IgD-negative memory B cell (primary cell): ENCODE results near the gene DNAH9. TPM values are rescaled to one million over a fixed set of nuclear protein-coding genes. Genes with fewer than 3 reads are reported as not detected.

Source experiments
- H3K27ac Mint-ChIP-seq, 3 donors: one replicate each; pipeline ENCODE4 v1.8.0; 2020 to 2022; ENCODE audit warnings: mild to moderate bottlenecking in 3 of 3, mixed read lengths in 3 of 3, moderate library complexity in 1 of 3
- H3K27me3 Mint-ChIP-seq: one replicate; pipeline ENCODE4 v1.8.0; 2021; ENCODE audit warnings: mixed read lengths
- H3K36me3 Mint-ChIP-seq: one replicate; pipeline ENCODE4 v1.8.0; 2020; ENCODE audit warnings: mild to moderate bottlenecking, mixed read lengths
- H3K4me1 Mint-ChIP-seq, 3 donors: one replicate each; pipeline ENCODE4 v1.8.0; 2020 to 2022; ENCODE audit warnings: mixed read lengths in 3 of 3, mild to moderate bottlenecking in 1 of 3
- H3K4me3 Mint-ChIP-seq, 4 donors: one replicate each; pipeline ENCODE4 v1.8.0; 2020 to 2022; ENCODE audit warnings: mild to moderate bottlenecking in 4 of 4, mixed read lengths in 4 of 4, moderate library complexity in 3 of 4
- H3K9me3 Mint-ChIP-seq, 3 donors: one replicate each; pipeline ENCODE4 v1.8.0; 2020 to 2021; ENCODE audit warnings: mixed read lengths in 3 of 3, mild to moderate bottlenecking in 1 of 3
- polyA plus RNA-seq: library from polyadenylated mRNA; unstranded; fragments of 300-500 nt; fragmentation: Illumina TruSeq; gene quantifications from one replicate; pipeline ENCODE4 v1.2.3, GENCODE V29; 2021

DNAH9 gene
- polyA plus RNA-seq, 1 donor from 2014 or later, result not detected

- Mint-ChIP-seq H3K4me3 (no peak overlapping the region), H3K27ac (no peak overlapping the region), H3K4me1 (no peaks in the 10 kb centered on the region)
Observed at GRCh38 chr17:11896199-11896598, 297.9 kb downstream of the DNAH9 start.

GRCh38 chr17:11898526-11899235 is 300.4 kb downstream of the DNAH9 start:
- no peak overlapping the region for H3K4me3 Mint-ChIP-seq
- no peaks in the 10 kb centered on the region for H3K9me3 Mint-ChIP-seq
- H3K27me3 Mint-ChIP-seq, result peaks cover 3% of the 10 kb centered on the region
- no peak overlapping the region for H3K27ac Mint-ChIP-seq
- no peaks in the 10 kb centered on the region for H3K36me3 Mint-ChIP-seq
- no peaks in the 10 kb centered on the region for H3K4me1 Mint-ChIP-seq

More at GRCh38 chr17:11896199-11896598, 297.9 kb downstream of the DNAH9 start:
- peaks cover 0 to 4% (median 2%) of the 10 kb centered on the region in 3 donors for H3K9me3 Mint-ChIP-seq
- peaks cover 3% of the 10 kb centered on the region for H3K27me3 Mint-ChIP-seq
- peaks cover 2% of the 10 kb centered on the region for H3K36me3 Mint-ChIP-seq

- H3K27ac Mint-ChIP-seq, result no peak overlapping the region
- H3K9me3 Mint-ChIP-seq, result no peaks in the 10 kb centered on the region
- H3K4me1 Mint-ChIP-seq, result no peaks in the 10 kb centered on the region
- H3K36me3 Mint-ChIP-seq, result no peaks in the 10 kb centered on the region
- H3K4me3 Mint-ChIP-seq, result no peak overlapping the region
- H3K27me3 Mint-ChIP-seq, result peaks cover 3% of the 10 kb centered on the region
Observed at GRCh38 chr17:11899537-11899942, 301.3 kb downstream of the DNAH9 start.

- Mint-ChIP-seq H3K36me3 (no peaks in the 10 kb centered on the region), H3K27me3 (peaks cover 3% of the 10 kb centered on the region), H3K4me1 (no peaks in the 10 kb centered on the region), H3K4me3 (no peak overlapping the region), H3K27ac (no peak overlapping the region), H3K9me3 (no peaks in the 10 kb centered on the region)
Observed at GRCh38 chr17:11900041-11900476, 301.8 kb downstream of the DNAH9 start.

GRCh38 chr17:11900655-11901054 is 302.4 kb downstream of the DNAH9 start:
- H3K9me3 Mint-ChIP-seq, result no peaks in the 10 kb centered on the region
- H3K4me3 Mint-ChIP-seq, result no peak overlapping the region
- H3K36me3 Mint-ChIP-seq, result no peaks in the 10 kb centered on the region
- H3K27ac Mint-ChIP-seq, result no peak overlapping the region
- H3K4me1 Mint-ChIP-seq, result no peaks in the 10 kb centered on the region
- H3K27me3 Mint-ChIP-seq, result peaks cover 3% of the 10 kb centered on the region

- H3K4me3 Mint-ChIP-seq, result no peak overlapping the region
- peaks cover 3% of the 10 kb centered on the region for H3K27me3 Mint-ChIP-seq
- no peaks in the 10 kb centered on the region for H3K4me1 Mint-ChIP-seq
- H3K36me3 Mint-ChIP-seq, result no peaks in the 10 kb centered on the region
- H3K9me3 Mint-ChIP-seq, result peaks cover 0 to 2% (median 0%) of the 10 kb centered on the region in 3 donors
- no peak overlapping the region for H3K27ac Mint-ChIP-seq
Observed at GRCh38 chr17:11901931-11902330, 303.7 kb downstream of the DNAH9 start.

- peaks cover 2% of the 10 kb centered on the region for H3K27me3 Mint-ChIP-seq
- H3K27ac Mint-ChIP-seq, result no peak overlapping the region
Observed at GRCh38 chr17:11908711-11909146, 310.5 kb downstream of the DNAH9 start.

GRCh38 chr17:11909348-11909747 is 311.1 kb downstream of the DNAH9 start:
- Mint-ChIP-seq H3K36me3 (no peaks in the 10 kb centered on the region), H3K27me3 (peaks cover 2% of the 10 kb centered on the region), H3K4me1 (no peaks in the 10 kb centered on the region), H3K27ac (no peak overlapping the region), H3K4me3 (no peak overlapping the region), H3K9me3 (peaks cover 6 to 17% (median 8%) of the 10 kb centered on the region in 3 donors)

More at GRCh38 chr17:11908711-11909146, 310.5 kb downstream of the DNAH9 start:
- Mint-ChIP-seq H3K4me3 (no peak overlapping the region), H3K9me3 (peaks cover 6 to 17% (median 8%) of the 10 kb centered on the region in 3 donors), H3K4me1 (no peaks in the 10 kb centered on the region), H3K36me3 (no peaks in the 10 kb centered on the region)

GRCh38 chr17:11916091-11916490 is 317.8 kb downstream of the DNAH9 start:
- peak overlapping the region in 1 of 3 donors; percentile 7 for H3K27ac Mint-ChIP-seq
- peaks cover 0 to 10% (median 9%) of the 10 kb centered on the region in 3 donors for H3K4me1 Mint-ChIP-seq
- no peaks in the 10 kb centered on the region for H3K36me3 Mint-ChIP-seq
- H3K9me3 Mint-ChIP-seq, result peaks cover 3 to 18% (median 14%) of the 10 kb centered on the region in 3 donors
- no peaks in the 10 kb centered on the region for H3K27me3 Mint-ChIP-seq
- H3K4me3 Mint-ChIP-seq, result no peak overlapping the region

- H3K36me3 Mint-ChIP-seq, result no peaks in the 10 kb centered on the region
- peak overlapping the region in 1 of 3 donors; percentile 5 for H3K27ac Mint-ChIP-seq
- H3K9me3 Mint-ChIP-seq, result peaks cover 3 to 11% (median 8%) of the 10 kb centered on the region in 3 donors
- peaks cover 0 to 10% (median 9%) of the 10 kb centered on the region in 3 donors for H3K4me1 Mint-ChIP-seq
- peak overlapping the region in 2 of 4 donors; percentile 40 to 76 for H3K4me3 Mint-ChIP-seq
- H3K27me3 Mint-ChIP-seq, result no peaks in the 10 kb centered on the region
Observed at GRCh38 chr17:11917415-11917814, 319.1 kb downstream of the DNAH9 start.

- Mint-ChIP-seq H3K4me1 (peaks cover 0 to 10% (median 9%) of the 10 kb centered on the region in 3 donors), H3K27ac (no peak overlapping the region), H3K36me3 (no peaks in the 10 kb centered on the region), H3K27me3 (no peaks in the 10 kb centered on the region), H3K4me3 (no peak overlapping the region), H3K9me3 (peaks cover 0 to 11% (median 3%) of the 10 kb centered on the region in 3 donors)
Observed at GRCh38 chr17:11921296-11921695, 323.0 kb downstream of the DNAH9 start.

GRCh38 chr17:11922638-11923037 is 324.4 kb downstream of the DNAH9 start:
- Mint-ChIP-seq H3K9me3 (peaks cover 3 to 7% (median 6%) of the 10 kb centered on the region in 3 donors), H3K36me3 (no peaks in the 10 kb centered on the region), H3K4me3 (no peak overlapping the region), H3K4me1 (peaks cover 0 to 6% (median 3%) of the 10 kb centered on the region in 3 donors), H3K27me3 (no peaks in the 10 kb centered on the region), H3K27ac (no peak overlapping the region)

GRCh38 chr17:11924076-11924475 is 325.8 kb downstream of the DNAH9 start:
- no peak overlapping the region for H3K27ac Mint-ChIP-seq
- no peak overlapping the region for H3K4me3 Mint-ChIP-seq
- no peaks in the 10 kb centered on the region for H3K27me3 Mint-ChIP-seq
- no peaks in the 10 kb centered on the region for H3K4me1 Mint-ChIP-seq
- no peaks in the 10 kb centered on the region for H3K36me3 Mint-ChIP-seq
- peaks cover 0 to 7% (median 0%) of the 10 kb centered on the region in 3 donors for H3K9me3 Mint-ChIP-seq

GRCh38 chr17:11925262-11926021 is 327.2 kb downstream of the DNAH9 start:
- H3K4me3 Mint-ChIP-seq, result no peak overlapping the region
- H3K27ac Mint-ChIP-seq, result no peak overlapping the region
- H3K36me3 Mint-ChIP-seq, result no peaks in the 10 kb centered on the region
- H3K9me3 Mint-ChIP-seq, result peaks cover 0 to 7% (median 0%) of the 10 kb centered on the region in 3 donors
- no peaks in the 10 kb centered on the region for H3K27me3 Mint-ChIP-seq
- H3K4me1 Mint-ChIP-seq, result no peaks in the 10 kb centered on the region

- H3K36me3 Mint-ChIP-seq, result no peaks in the 10 kb centered on the region
- H3K27ac Mint-ChIP-seq, result no peak overlapping the region
- no peaks in the 10 kb centered on the region for H3K4me1 Mint-ChIP-seq
- no peak overlapping the region for H3K4me3 Mint-ChIP-seq
- H3K27me3 Mint-ChIP-seq, result no peaks in the 10 kb centered on the region
- H3K9me3 Mint-ChIP-seq, result peaks cover 0 to 7% (median 0%) of the 10 kb centered on the region in 3 donors
Observed at GRCh38 chr17:11928436-11928835, 330.2 kb downstream of the DNAH9 start.
